GM10248 (cell line): ENCODE measurements around the gene MPEG1.
A peak's percentile ranks its signal among the peaks of the same experiment; 100 is the strongest.

Experiments
- CTCF ChIA-PET: fragments of 300-600 bp; sonication (Branson Sonifier 250); formaldehyde crosslinking; extraction: SDS; loops from one replicate; lab custom pipeline; 2021; ENCODE audit warnings: antibody characterized with exemption; lab: Yijun Ruan, JAX
- POLR2A ChIA-PET: fragments of 350-650 bp; sonication (Branson Sonifier 250); formaldehyde crosslinking; extraction: SDS; loops from one replicate; lab custom pipeline; 2020; ENCODE audit warnings: antibody characterized with exemption; lab: Yijun Ruan, JAX
- DNase-seq: peaks from one replicate; pipeline ENCODE4 v3.0.0; 2012; ENCODE audit errors: extremely low spot score
- TF ChIP-seq, protein P1 (sequence below): IDR thresholded peaks from 2 replicates; pipeline ENCODE4 v1.5.1; 2012; ENCODE audit warnings: mild to moderate bottlenecking, low read depth; ENCODE audit errors: extremely low read depth, missing control alignments, control extremely low read depth

MPEG1 gene

DNA sequence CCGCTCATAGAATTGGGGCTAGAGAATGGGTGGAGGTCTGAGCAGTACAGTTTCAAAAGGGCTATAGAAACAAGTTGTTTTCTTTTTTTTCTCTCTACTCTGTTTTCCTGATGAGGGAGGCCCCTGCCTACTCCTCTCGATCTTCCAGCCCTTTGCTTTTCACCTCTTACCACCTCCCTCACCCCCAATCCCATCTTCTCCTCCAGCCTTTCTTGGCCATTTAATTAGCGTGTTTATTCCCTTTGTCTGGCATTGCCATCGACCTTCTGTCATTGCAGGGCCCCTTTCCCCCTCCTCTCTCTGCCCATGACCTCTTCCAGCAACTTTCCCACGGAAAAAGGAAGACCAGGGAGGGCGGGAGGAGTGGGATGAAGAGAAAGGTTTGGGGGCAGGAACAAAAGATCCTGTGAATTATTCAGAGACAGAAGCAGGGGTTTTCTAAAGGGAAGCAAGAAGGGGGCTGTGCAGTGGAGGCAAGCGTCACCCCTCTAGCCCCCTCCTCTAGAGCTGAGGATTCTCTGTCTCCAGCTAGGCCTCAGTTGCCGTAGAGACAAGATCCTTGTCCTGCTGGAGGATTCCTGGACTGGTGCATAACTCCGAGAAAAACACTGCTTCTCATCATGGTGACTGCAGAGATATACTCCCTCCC lies 27.9 kb downstream of the MPEG1 start:
- CTCF ChIA-PET: interaction anchor here (1.4 to 36.1 kb wide), 7 partner anchors 9 to 98 kb away, joined by 3 to 962 read pairs (median 22); partner anchors contain the start of genes DTX4 and MPEG1
- POLR2A ChIA-PET: interaction anchor here (2.6 kb wide), 1 partner anchor 13 kb away, joined by 10 read pairs; the partner anchor contains the start of gene DTX4
- no peak for DNase-seq
- TF ChIP-seq, protein P1, sequence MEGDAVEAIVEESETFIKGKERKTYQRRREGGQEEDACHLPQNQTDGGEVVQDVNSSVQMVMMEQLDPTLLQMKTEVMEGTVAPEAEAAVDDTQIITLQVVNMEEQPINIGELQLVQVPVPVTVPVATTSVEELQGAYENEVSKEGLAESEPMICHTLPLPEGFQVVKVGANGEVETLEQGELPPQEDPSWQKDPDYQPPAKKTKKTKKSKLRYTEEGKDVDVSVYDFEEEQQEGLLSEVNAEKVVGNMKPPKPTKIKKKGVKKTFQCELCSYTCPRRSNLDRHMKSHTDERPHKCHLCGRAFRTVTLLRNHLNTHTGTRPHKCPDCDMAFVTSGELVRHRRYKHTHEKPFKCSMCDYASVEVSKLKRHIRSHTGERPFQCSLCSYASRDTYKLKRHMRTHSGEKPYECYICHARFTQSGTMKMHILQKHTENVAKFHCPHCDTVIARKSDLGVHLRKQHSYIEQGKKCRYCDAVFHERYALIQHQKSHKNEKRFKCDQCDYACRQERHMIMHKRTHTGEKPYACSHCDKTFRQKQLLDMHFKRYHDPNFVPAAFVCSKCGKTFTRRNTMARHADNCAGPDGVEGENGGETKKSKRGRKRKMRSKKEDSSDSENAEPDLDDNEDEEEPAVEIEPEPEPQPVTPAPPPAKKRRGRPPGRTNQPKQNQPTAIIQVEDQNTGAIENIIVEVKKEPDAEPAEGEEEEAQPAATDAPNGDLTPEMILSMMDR: no peak

GRCh38 chr11:59183771-59184170 lies 29.0 kb downstream of the MPEG1 start:
- CTCF ChIA-PET: interaction anchor here (1.0 to 36.1 kb wide), 5 partner anchors 8 to 83 kb away, joined by 3 to 962 read pairs (median 23); partner anchors contain the start of genes DTX4 and MPEG1
- TF ChIP-seq, protein P1: no peak
- POLR2A ChIA-PET: no interaction called here
- DNase-seq: no peak

GRCh38 chr11:59182457-59183151 lies 30.1 kb downstream of the MPEG1 start:
- POLR2A ChIA-PET: no interaction called here
- CTCF ChIA-PET: interaction anchor here (1.5 to 36.1 kb wide), 3 partner anchors 7 to 24 kb away, joined by 4 to 962 read pairs (median 962); partner anchors contain the start of genes DTX4 and MPEG1
- peak; percentile 48 for DNase-seq
- TF ChIP-seq, protein P1: peak; percentile 44

GRCh38 chr11:59181746-59182456 lies 30.8 kb downstream of the MPEG1 start:
- TF ChIP-seq, protein P1: no peak
- POLR2A ChIA-PET: no interaction called here
- no peak for DNase-seq
- CTCF ChIA-PET: interaction anchor here (1.5 to 36.1 kb wide), 3 partner anchors 6 to 24 kb away, joined by 4 to 962 read pairs (median 962); partner anchors contain the start of genes DTX4 and MPEG1

GRCh38 chr11:59180907-59181306 lies 31.8 kb downstream of the MPEG1 start:
- CTCF ChIA-PET: interaction anchor here (1.0 to 36.1 kb wide), 4 partner anchors 5 to 1391 kb away, joined by 3 to 962 read pairs (median 482); partner anchors contain the start of genes DTX4 and MPEG1
- TF ChIP-seq, protein P1: no peak
- POLR2A ChIA-PET: no interaction called here
- no peak for DNase-seq
